ENCODE measurements around the gene IQGAP3. TPM values are rescaled to one million over a fixed set of nuclear protein-coding genes. Genes with fewer than 3 reads are reported as not detected.

IQGAP3 gene
- total RNA-seq, 4 donors from 2014 or later = 1.7 to 9.4 (median 2.9) TPM

DNA sequence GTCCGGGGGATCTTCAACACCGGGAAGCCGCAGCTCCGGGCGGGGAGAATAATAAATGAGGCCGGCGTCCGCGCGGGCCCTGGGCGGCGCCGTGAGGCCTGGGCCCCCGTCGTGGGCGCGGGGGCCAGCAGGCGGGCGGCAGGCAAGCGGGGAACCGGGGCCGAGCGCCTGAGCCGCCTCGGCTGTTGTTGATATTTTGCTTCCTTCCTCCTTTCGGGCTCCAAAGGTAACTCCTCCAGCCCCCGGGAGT, 71.9 kb downstream of the IQGAP3 start, which contains the start of gene MEF2D:
TSS of gene MEF2D (minus strand) at position 233 of the 250 bp plus-strand sequence. CDS start 17,483 bp downstream, outside the sequence.
- no peaks in the 10 kb centered on the region for H3K9me3 ChIP-seq
- intact Hi-C loops (cut with DNase I; ENCODE audit: low total_unique reads) = no loop called here
- H3K36me3 ChIP-seq = no peaks in the 10 kb centered on the region
- in situ Hi-C loops (cut with MboI; ENCODE audit: low pct_ligation_motif_present in 1 of 4, low pct_unique_long_range_greater_than_20kb in 1 of 4, low sequenced_read_pairs in 3 of 4) = loop anchor here in 1 of 4 donors (5.0 kb wide), 1 partner anchor 43 kb away; no protein-coding TSS in a partner anchor
- H3K27me3 ChIP-seq = no peaks in the 10 kb centered on the region
- DNase-seq = no peak
- H3K4me3 ChIP-seq = peak within 1 kb of the TSS; percentile 84 to 98 (median 92)
- WGBS, 2 donors (ENCODE audit: low coverage in 1 of 2) = 1% methylated on average over 22 of the region's 27 CpGs; no CpG with 5 or more reads in 1 of the 2 donors
- peaks cover 60 to 78% (median 72%) of the 10 kb centered on the region in 4 donors for H3K4me1 ChIP-seq
- TF ChIP-seq POLR2AphosphoS5 (IDR thresholded peaks at IDR 0.05) (peak in 1 of 3 donors; percentile 92), EP300 (IDR thresholded peaks at IDR 0.05; ENCODE audit: low read depth) (no peak)
- peak within 1 kb of the TSS; percentile 99 to 100 (median 100) for H3K27ac ChIP-seq

DNA sequence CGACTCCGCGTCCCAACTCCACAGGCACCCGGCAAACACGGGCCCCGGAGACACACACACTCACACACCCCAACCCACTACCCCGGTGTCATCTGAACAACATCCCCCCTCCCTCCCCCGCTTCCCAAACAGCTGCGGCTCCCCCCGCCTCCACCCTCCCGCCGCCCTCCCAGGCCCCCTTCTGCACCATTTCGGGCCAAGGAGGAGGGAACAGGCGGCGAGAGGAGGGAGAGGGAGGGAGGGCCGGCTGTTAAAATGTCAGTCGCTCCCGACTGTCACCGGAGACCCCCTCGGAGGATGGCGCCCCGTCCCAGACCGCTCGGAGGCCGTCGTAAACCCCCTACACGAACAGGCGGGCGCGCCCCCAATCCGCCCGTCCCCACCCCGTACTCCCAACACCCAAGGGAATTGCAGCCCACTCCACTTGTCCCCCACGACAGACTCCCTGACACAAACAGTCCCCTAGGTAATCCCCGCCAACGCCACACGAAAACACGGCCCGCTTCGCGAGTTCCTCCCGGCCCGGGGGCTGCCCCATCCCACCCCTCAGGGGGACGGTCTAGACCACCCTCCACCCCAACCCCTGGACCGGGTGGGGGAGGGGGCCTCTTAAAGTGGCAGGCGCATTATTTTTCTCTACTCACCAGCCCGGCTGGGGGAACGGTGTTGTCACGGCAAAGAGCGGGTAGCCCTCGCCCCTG, 72.4 kb downstream of the IQGAP3 start:
- Histone ChIP-seq H3K36me3 (no peaks in the 10 kb centered on the region), H3K27ac (peak overlapping the region; percentile 99 to 100 (median 100)), H3K9me3 (no peaks in the 10 kb centered on the region), H3K4me3 (peak overlapping the region; percentile 84 to 98 (median 92)), H3K27me3 (no peaks in the 10 kb centered on the region), H3K4me1 (peaks cover 65 to 80% (median 75%) of the 10 kb centered on the region in 4 donors)
- 1% methylated on average over 48 of the region's 51 CpGs; no CpG with 5 or more reads in 1 of the 2 donors for WGBS, 2 donors (ENCODE audit: low coverage in 1 of 2)
- TF ChIP-seq POLR2A (IDR thresholded peaks at IDR 0.05) = no peak
- no peak for TF ChIP-seq POLR2AphosphoS5 (IDR thresholded peaks at IDR 0.05)
- TF ChIP-seq, protein P1, sequence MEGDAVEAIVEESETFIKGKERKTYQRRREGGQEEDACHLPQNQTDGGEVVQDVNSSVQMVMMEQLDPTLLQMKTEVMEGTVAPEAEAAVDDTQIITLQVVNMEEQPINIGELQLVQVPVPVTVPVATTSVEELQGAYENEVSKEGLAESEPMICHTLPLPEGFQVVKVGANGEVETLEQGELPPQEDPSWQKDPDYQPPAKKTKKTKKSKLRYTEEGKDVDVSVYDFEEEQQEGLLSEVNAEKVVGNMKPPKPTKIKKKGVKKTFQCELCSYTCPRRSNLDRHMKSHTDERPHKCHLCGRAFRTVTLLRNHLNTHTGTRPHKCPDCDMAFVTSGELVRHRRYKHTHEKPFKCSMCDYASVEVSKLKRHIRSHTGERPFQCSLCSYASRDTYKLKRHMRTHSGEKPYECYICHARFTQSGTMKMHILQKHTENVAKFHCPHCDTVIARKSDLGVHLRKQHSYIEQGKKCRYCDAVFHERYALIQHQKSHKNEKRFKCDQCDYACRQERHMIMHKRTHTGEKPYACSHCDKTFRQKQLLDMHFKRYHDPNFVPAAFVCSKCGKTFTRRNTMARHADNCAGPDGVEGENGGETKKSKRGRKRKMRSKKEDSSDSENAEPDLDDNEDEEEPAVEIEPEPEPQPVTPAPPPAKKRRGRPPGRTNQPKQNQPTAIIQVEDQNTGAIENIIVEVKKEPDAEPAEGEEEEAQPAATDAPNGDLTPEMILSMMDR (IDR thresholded peaks at IDR 0.05) = peak in 2 of 5 experiments; percentile 14 to 19
- TF ChIP-seq EP300 (IDR thresholded peaks at IDR 0.05; ENCODE audit: low read depth) = no peak
- intact Hi-C loops (cut with DNase I; ENCODE audit: low total_unique reads) = no loop called here
- DNase-seq = peak; percentile 67
- in situ Hi-C loops (cut with MboI; ENCODE audit: low pct_ligation_motif_present in 1 of 4, low pct_unique_long_range_greater_than_20kb in 1 of 4, low sequenced_read_pairs in 3 of 4) = loop anchor here in 1 of 4 donors (5.0 kb wide), 1 partner anchor 43 kb away; no protein-coding TSS in a partner anchor

DNA sequence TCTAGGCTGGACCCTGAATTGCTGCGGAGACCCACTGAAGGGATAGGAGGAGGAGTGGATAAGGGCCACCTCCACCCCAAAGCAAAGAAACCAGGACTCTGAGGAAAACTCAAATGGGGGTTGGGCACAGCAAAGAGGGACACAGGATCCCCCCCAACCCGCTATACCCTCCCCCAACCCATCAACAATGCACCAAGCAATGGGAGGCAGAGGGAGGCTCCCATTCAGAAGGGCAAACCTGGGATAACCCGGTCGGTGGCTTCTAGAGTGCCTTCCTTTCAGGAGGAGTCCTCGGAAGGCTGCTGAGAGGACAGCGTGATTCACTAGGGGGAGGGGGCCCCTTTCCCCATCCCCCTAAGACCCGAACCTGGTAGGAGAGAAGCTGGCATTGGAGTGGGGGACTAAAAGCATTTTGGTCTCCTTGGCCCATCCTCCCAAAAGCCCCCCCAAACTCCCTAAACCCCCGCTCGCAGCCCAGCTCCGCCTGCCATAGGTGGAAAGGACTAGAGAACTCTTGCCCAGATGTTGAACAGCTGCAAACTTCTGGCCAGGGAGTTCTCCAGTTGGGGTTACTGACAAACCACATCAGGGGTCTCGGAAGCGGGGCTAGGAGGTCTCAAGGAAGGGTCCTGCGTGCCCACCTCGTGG, 73.0 kb downstream of the IQGAP3 start:
- no peak for TF ChIP-seq POLR2A (IDR thresholded peaks at IDR 0.05)
- no peak for TF ChIP-seq POLR2AphosphoS5 (IDR thresholded peaks at IDR 0.05)
- no peak for TF ChIP-seq EP300 (IDR thresholded peaks at IDR 0.05; ENCODE audit: low read depth)
- TF ChIP-seq, protein P1 (IDR thresholded peaks at IDR 0.05) = no peak
- Histone ChIP-seq H3K9me3 (no peaks in the 10 kb centered on the region), H3K4me1 (peaks cover 67 to 80% (median 76%) of the 10 kb centered on the region in 4 donors), H3K36me3 (no peaks in the 10 kb centered on the region), H3K27me3 (no peaks in the 10 kb centered on the region), H3K27ac (peak overlapping the region; percentile 99 to 100 (median 100)), H3K4me3 (peak overlapping the region; percentile 84 to 98 (median 92))
- 2% methylated on average over 13 of the region's 14 CpGs; no CpG with 5 or more reads in 1 of the 2 donors for WGBS, 2 donors (ENCODE audit: low coverage in 1 of 2)
- in situ Hi-C loops (cut with MboI; ENCODE audit: low pct_ligation_motif_present in 1 of 4, low pct_unique_long_range_greater_than_20kb in 1 of 4, low sequenced_read_pairs in 3 of 4) = no loop called here
- intact Hi-C loops (cut with DNase I; ENCODE audit: low total_unique reads) = no loop called here
- DNase-seq = peak; percentile 27

DNA sequence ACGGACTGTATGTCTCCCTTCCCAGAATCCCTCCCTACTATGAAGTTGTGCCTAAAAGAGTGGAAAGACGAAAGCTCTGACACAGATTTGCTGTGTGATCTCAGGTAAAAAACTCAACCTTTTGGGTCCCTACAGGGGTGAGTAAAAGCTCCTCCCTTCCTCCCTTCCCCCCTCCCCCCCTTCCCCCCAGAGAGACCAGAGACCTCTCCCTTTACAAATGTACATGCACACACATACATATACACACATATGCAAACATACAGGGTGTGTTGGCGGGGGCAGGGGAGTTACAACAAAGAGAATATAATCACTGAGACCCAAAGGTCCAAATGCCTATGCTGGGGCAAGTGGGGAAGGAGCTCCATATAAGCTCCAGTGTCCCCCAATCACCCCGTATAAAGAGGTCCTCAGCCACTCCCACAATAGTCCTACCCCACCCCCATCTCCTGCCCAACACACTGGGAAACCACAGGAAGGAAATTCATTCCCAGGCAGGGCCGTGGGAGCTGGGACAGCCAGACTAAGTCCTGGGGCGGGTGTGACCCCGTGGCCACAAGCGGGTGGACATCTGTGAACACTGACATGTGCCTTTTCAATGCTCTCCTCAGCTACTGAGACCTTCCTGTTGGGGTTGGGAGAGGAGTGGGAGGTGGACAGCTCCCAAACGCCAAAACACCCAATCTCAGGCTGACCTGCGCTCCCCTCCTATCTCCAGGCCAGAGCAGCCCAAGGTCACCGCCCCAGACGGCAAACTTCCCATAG, 73.8 kb downstream of the IQGAP3 start:
- DNase-seq = peak; percentile 55
- 22% methylated on average over 11 of the region's 12 CpGs; no CpG with 5 or more reads in 1 of the 2 donors for WGBS, 2 donors (ENCODE audit: low coverage in 1 of 2)

More for the DNA sequence above, 73.8 kb downstream of the IQGAP3 start:
- peak; percentile 41 for TF ChIP-seq POLR2A (IDR thresholded peaks at IDR 0.05)
- peak; percentile 63 to 77 (median 72) for TF ChIP-seq POLR2AphosphoS5 (IDR thresholded peaks at IDR 0.05)
- TF ChIP-seq, protein P1 (IDR thresholded peaks at IDR 0.05) = no peak
- no peak for TF ChIP-seq EP300 (IDR thresholded peaks at IDR 0.05; ENCODE audit: low read depth)
- peak overlapping the region; percentile 84 to 98 (median 92) for H3K4me3 ChIP-seq
- no peaks in the 10 kb centered on the region for H3K36me3 ChIP-seq
- intact Hi-C loops (cut with DNase I; ENCODE audit: low total_unique reads) (no loop called here), in situ Hi-C loops (cut with MboI; ENCODE audit: low pct_ligation_motif_present in 1 of 4, low pct_unique_long_range_greater_than_20kb in 1 of 4, low sequenced_read_pairs in 3 of 4) (no loop called here)
- H3K27me3 ChIP-seq = no peaks in the 10 kb centered on the region
- H3K4me1 ChIP-seq = peaks cover 67 to 80% (median 76%) of the 10 kb centered on the region in 4 donors
- no peaks in the 10 kb centered on the region for H3K9me3 ChIP-seq
- peak overlapping the region; percentile 99 to 100 (median 100) for H3K27ac ChIP-seq

Measured in transverse colon (tissue), 4 donors.